DOHH2 (cell line): ENCODE measurements around the gene ABCC8.

Source experiments
- H3F3A ChIP-seq: fragments of 200-600 bp; sonication (generic), shearing (Covaris generic); 2 replicates; pipeline ENCODE4 v1.6.0; 2016; ENCODE audit warnings: antibody characterized with exemption, mild to moderate bottlenecking; ENCODE audit not compliant: control insufficient read depth, insufficient read depth
- H3K27ac ChIP-seq: fragments of 200-600 bp; sonication (generic); 2 replicates; pipeline ENCODE4 v1.5.1; 2014; ENCODE audit warnings: low read depth, mild to moderate bottlenecking, low read length, moderate library complexity
- H3K27me3 ChIP-seq: fragments of 200-600 bp; sonication (generic); 2 replicates; pipeline ENCODE4 v1.6.1; 2014; ENCODE audit warnings: mild to moderate bottlenecking, low read length, mixed read lengths; ENCODE audit not compliant: control insufficient read depth
- H3K36me3 ChIP-seq: fragments of 200-600 bp; sonication (generic); 2 replicates; pipeline ENCODE4 v1.6.1; 2014; ENCODE audit warnings: mild to moderate bottlenecking, low read length, moderate library complexity, mixed read lengths; ENCODE audit not compliant: control insufficient read depth
- H3K4me1 ChIP-seq: fragments of 200-600 bp; sonication (generic); 2 replicates; pipeline ENCODE4 v1.6.1; 2014; ENCODE audit warnings: mild to moderate bottlenecking, low read length, mixed read lengths; ENCODE audit not compliant: control insufficient read depth
- H3K4me2 ChIP-seq: fragments of 200-600 bp; sonication (generic); 2 replicates; pipeline ENCODE4 v1.6.0; 2014; ENCODE audit warnings: mild to moderate bottlenecking, low read length, moderate library complexity
- H3K4me3 ChIP-seq: fragments of 200-600 bp; sonication (generic); 2 replicates; pipeline ENCODE4 v1.5.1; 2014; ENCODE audit warnings: mild to moderate bottlenecking, low read length, mixed read lengths
- H3K79me2 ChIP-seq: fragments of 200-600 bp; sonication (generic); 2 replicates; pipeline ENCODE4 v1.6.1; 2014; ENCODE audit warnings: mild to moderate bottlenecking, low read length, mixed read lengths; ENCODE audit not compliant: control insufficient read depth
- H3K9me2 ChIP-seq: fragments of 200-600 bp; sonication (generic); replicated peaks from 2 replicates; pipeline ENCODE4 v1.6.1; 2014; ENCODE audit warnings: mild to moderate bottlenecking, low read length, mixed read lengths; ENCODE audit not compliant: control insufficient read depth
- H3K9me3 ChIP-seq: fragments of 200-600 bp; sonication (generic); 2 replicates; pipeline ENCODE4 v1.6.1; 2014; ENCODE audit warnings: antibody characterized with exemption, low read length, mixed read lengths; ENCODE audit not compliant: control insufficient read depth, insufficient read depth
- H4K20me1 ChIP-seq: fragments of 200-600 bp; sonication (generic); 2 replicates; pipeline ENCODE4 v1.6.0; 2014; ENCODE audit warnings: low read depth, mild to moderate bottlenecking, antibody characterized with exemption, low read length, moderate library complexity; ENCODE audit not compliant: control insufficient read depth, insufficient read depth
- EZH2phosphoT487 ChIP-seq: fragments of 200-600 bp; sonication (generic); IDR thresholded peaks from 2 replicates; pipeline ENCODE4 v1.6.1; 2017; ENCODE audit warnings: borderline replicate concordance, mild to moderate bottlenecking, antibody characterized with exemption, low read length, moderate library complexity, mixed read lengths
- TF ChIP-seq, protein P1 (sequence below): fragments of 200-600 bp; sonication (generic); IDR thresholded peaks from one replicate; pipeline ENCODE4 v1.5.1; 2014; ENCODE audit warnings: antibody characterized with exemption, mild to moderate bottlenecking, low read depth, low read length; ENCODE audit not compliant: poor library complexity, severe bottlenecking

The ABCC8 gene

GRCh38 chr11:17524221-17524620, 47.6 kb upstream of the ABCC8 start:
- no peak overlapping the region for H3K4me3 ChIP-seq
- H3K9me2 ChIP-seq = no peaks in the 10 kb centered on the region
- H3K9me3 ChIP-seq = no peaks in the 10 kb centered on the region
- no peaks in the 10 kb centered on the region for H3K79me2 ChIP-seq
- H3K36me3 ChIP-seq = no peaks in the 10 kb centered on the region
- H4K20me1 ChIP-seq = no peaks in the 10 kb centered on the region
- H3K27ac ChIP-seq = no peak overlapping the region
- H3K27me3 ChIP-seq = no peaks in the 10 kb centered on the region
- H3F3A ChIP-seq = no peaks in the 10 kb centered on the region
- H3K4me2 ChIP-seq = no peak overlapping the region
- H3K4me1 ChIP-seq = no peaks in the 10 kb centered on the region
- TF ChIP-seq, protein P1, sequence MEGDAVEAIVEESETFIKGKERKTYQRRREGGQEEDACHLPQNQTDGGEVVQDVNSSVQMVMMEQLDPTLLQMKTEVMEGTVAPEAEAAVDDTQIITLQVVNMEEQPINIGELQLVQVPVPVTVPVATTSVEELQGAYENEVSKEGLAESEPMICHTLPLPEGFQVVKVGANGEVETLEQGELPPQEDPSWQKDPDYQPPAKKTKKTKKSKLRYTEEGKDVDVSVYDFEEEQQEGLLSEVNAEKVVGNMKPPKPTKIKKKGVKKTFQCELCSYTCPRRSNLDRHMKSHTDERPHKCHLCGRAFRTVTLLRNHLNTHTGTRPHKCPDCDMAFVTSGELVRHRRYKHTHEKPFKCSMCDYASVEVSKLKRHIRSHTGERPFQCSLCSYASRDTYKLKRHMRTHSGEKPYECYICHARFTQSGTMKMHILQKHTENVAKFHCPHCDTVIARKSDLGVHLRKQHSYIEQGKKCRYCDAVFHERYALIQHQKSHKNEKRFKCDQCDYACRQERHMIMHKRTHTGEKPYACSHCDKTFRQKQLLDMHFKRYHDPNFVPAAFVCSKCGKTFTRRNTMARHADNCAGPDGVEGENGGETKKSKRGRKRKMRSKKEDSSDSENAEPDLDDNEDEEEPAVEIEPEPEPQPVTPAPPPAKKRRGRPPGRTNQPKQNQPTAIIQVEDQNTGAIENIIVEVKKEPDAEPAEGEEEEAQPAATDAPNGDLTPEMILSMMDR = no peak
- no peak for TF ChIP-seq EZH2phosphoT487

- TF ChIP-seq, protein P1 = no peak
- TF ChIP-seq EZH2phosphoT487 = no peak
- no peaks in the 10 kb centered on the region for H3K9me2 ChIP-seq
These were observed 46.0 kb upstream of the ABCC8 start for GRCh38 chr11:17522655-17523054.

DNA sequence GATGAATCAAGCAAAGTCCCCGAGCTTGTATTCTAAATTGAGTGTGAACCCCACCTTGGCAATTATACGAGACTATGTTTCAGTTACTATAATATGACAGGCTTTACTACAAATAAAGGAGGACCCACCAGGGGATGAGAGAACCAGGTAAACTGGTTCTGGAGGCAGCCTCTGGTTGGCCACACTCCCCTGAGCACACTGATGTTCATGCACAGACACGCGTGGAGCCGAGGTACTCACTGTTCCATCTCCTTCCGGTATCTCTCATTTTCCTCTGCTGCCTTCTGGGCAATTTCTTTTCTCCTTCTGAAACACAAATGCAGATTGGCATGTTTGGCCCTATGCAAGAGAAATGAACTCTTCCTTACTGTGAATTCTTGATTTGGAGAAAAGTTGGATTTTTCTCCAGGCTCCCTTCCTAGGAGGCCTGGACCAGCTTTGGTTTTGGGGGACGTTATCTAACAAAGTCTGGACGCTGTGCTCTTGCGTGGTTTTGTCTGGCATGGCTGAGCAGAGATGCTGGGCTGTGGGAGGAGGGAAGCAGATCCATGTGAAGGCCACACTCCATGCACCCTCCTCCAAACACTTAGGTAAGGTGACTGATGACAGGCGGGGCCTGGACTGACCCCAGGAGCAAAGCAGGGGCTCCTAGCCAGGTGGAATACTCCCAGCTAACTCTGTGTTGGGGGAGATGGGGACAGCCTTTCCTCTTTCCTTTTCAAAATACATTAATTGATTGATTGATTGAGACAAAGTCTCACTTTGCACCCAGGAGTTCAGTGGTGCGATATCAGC, 44.7 kb upstream of the ABCC8 start:
- H3K9me2 ChIP-seq = no peaks in the 10 kb centered on the region
- no peaks in the 10 kb centered on the region for H3K9me3 ChIP-seq
- H3K27me3 ChIP-seq = no peaks in the 10 kb centered on the region; the same call in 1 of the 2 replicates
- no peak overlapping the region for H3K4me3 ChIP-seq
- TF ChIP-seq EZH2phosphoT487 = no peak
- TF ChIP-seq, protein P1 = no peak
- H3K4me2 ChIP-seq = no peak overlapping the region
- H4K20me1 ChIP-seq = no peaks in the 10 kb centered on the region
- H3K4me1 ChIP-seq = no peaks in the 10 kb centered on the region
- no peaks in the 10 kb centered on the region for H3K36me3 ChIP-seq
- no peak overlapping the region for H3K27ac ChIP-seq
- no peaks in the 10 kb centered on the region for H3F3A ChIP-seq
- no peaks in the 10 kb centered on the region for H3K79me2 ChIP-seq

More at GRCh38 chr11:17522655-17523054, 46.0 kb upstream of the ABCC8 start:
- no peak overlapping the region for H3K4me3 ChIP-seq
- H3K27me3 ChIP-seq = no peaks in the 10 kb centered on the region; the same call in 1 of the 2 replicates
- no peak overlapping the region for H3K4me2 ChIP-seq
- H3K27ac ChIP-seq = no peak overlapping the region
- H3F3A ChIP-seq = no peaks in the 10 kb centered on the region
- no peaks in the 10 kb centered on the region for H3K4me1 ChIP-seq
- no peaks in the 10 kb centered on the region for H3K79me2 ChIP-seq
- no peaks in the 10 kb centered on the region for H4K20me1 ChIP-seq
- no peaks in the 10 kb centered on the region for H3K36me3 ChIP-seq
- no peaks in the 10 kb centered on the region for H3K9me3 ChIP-seq
